Bronchial epithelial cell (primary cell): ENCODE measurements around the gene TBPL1. TPM values are rescaled to one million over a fixed set of nuclear protein-coding genes. Genes with fewer than 3 reads are reported as not detected.
"Not testable (repeated sequence)": the region's sequence is repeated elsewhere in the genome, so short reads cannot be mapped to it uniquely, and the experiment has no call there.

Experiments used
- DNase-seq: peaks from one replicate; pipeline ENCODE4 v3.0.0-alpha.2; 2010; ENCODE audit warnings: low read depth
- FAIRE-seq: peaks from 2 replicates; lab custom pipeline; 2011; peaks lifted over from hg19 to GRCh38; lab: Jason Lieb, UNC
- H3K27me3 ChIP-seq: 2 replicates; pipeline ENCODE4 v1.5.1; 2011; ENCODE audit warnings: low read length; ENCODE audit not compliant: control insufficient read depth, insufficient read depth
- H3K36me3 ChIP-seq: 2 replicates; pipeline ENCODE4 v1.5.1; 2011; ENCODE audit warnings: low read length; ENCODE audit not compliant: control insufficient read depth, insufficient read depth
- H3K4me3 ChIP-seq: 2 replicates; pipeline ENCODE4 v1.5.1; 2011; ENCODE audit warnings: mild to moderate bottlenecking, low read depth, low read length, control low read depth
- CTCF ChIP-seq: IDR thresholded peaks from 2 replicates; pipeline ENCODE4 v1.5.1; 2011; ENCODE audit warnings: mild to moderate bottlenecking, moderate library complexity, low read length, control low read depth, inconsistent platforms; ENCODE audit not compliant: insufficient read depth, severe bottlenecking
- total RNA-seq: library from RNA; depleted of rRNA; stranded (reverse); fragments of >200 nt; gene quantifications from 2 replicates; pipeline ENCODE4 v1.2.1, GENCODE V29; 2014

TBPL1 gene
- total RNA-seq, 1 donor from 2014 or later, result 18.4 TPM

GRCh38 chr6:133918208-133918930 lies 34.7 kb upstream of the TBPL1 start:
- no peak for DNase-seq

GRCh38 chr6:133919362-133919761 lies 33.7 kb upstream of the TBPL1 start:
- no peak for TF ChIP-seq CTCF
- FAIRE-seq, result no peak

More at GRCh38 chr6:133918208-133918930, 34.7 kb upstream of the TBPL1 start:
- no peaks in the 10 kb centered on the region for H3K27me3 ChIP-seq
- no peak for TF ChIP-seq CTCF
- no peaks in the 10 kb centered on the region for H3K36me3 ChIP-seq
- no peak for FAIRE-seq
- no peak overlapping the region for H3K4me3 ChIP-seq

GRCh38 chr6:133921249-133921859 lies 31.7 kb upstream of the TBPL1 start:
- Histone ChIP-seq H3K27me3 (no peaks in the 10 kb centered on the region), H3K4me3 (no peak overlapping the region), H3K36me3 (no peaks in the 10 kb centered on the region)
- FAIRE-seq, result no peak
- TF ChIP-seq CTCF, result peak; percentile 75
- peak; percentile 65 for DNase-seq

More at GRCh38 chr6:133919362-133919761, 33.7 kb upstream of the TBPL1 start:
- Histone ChIP-seq H3K36me3 (no peaks in the 10 kb centered on the region), H3K27me3 (no peaks in the 10 kb centered on the region), H3K4me3 (no peak overlapping the region)
- no peak for DNase-seq

- DNase-seq, result peak; percentile 74
- FAIRE-seq, result no peak
- TF ChIP-seq CTCF, result peak; percentile 67
- Histone ChIP-seq H3K36me3 (no peaks in the 10 kb centered on the region), H3K4me3 (no peak overlapping the region), H3K27me3 (no peaks in the 10 kb centered on the region)
Observed at GRCh38 chr6:133923938-133924593, 29.0 kb upstream of the TBPL1 start.

GRCh38 chr6:133931221-133931620 lies 21.8 kb upstream of the TBPL1 start:
- not testable (repeated sequence) for H3K36me3 ChIP-seq, H3K4me3 ChIP-seq, H3K27me3 ChIP-seq, DNase-seq, FAIRE-seq

- FAIRE-seq, H3K36me3 ChIP-seq, DNase-seq, H3K27me3 ChIP-seq, H3K4me3 ChIP-seq: not testable (repeated sequence)
Observed at GRCh38 chr6:133936352-133936751, 16.7 kb upstream of the TBPL1 start.
